Activated T-cell treated with anti-CD3 and anti-CD28 coated beads, Interleukin-2, amount 50 U/mL, for 72 hours (primary cell): Measurements from ENCODE around the gene CYSRT1. TPM values are rescaled to one million over a fixed set of nuclear protein-coding genes. Genes with fewer than 3 reads are reported as not detected.

ENCODE experiments used
- ATAC-seq, 2 donors: fragments of 150-1000 bp; cut with Tn5 transposase; replicated peaks in 1 of 2; 2 replicates each; pipeline ENCODE4 v1.10.0; 2021; ENCODE audit warnings: moderate library complexity in 2 of 2, mild to moderate bottlenecking in 1 of 2
- DNase-seq, 2 donors: peaks; one replicate each; pipeline ENCODE4 v3.0.0; 2021 to 2022; ENCODE audit warnings: mixed read lengths in 1 of 2
- H3K27ac Mint-ChIP-seq: one replicate; pipeline ENCODE4 v1.8.0; 2022; ENCODE audit warnings: mild to moderate bottlenecking, moderate library complexity, mixed read lengths
- H3K27me3 Mint-ChIP-seq: one replicate; pipeline ENCODE4 v1.8.0; 2022; ENCODE audit warnings: low read depth, mixed read lengths
- H3K36me3 Mint-ChIP-seq, 2 donors: one replicate each; pipeline ENCODE4 v1.8.0; 2022; ENCODE audit warnings: mixed read lengths in 2 of 2, mild to moderate bottlenecking in 1 of 2; ENCODE audit not compliant: insufficient read depth in 2 of 2
- H3K4me1 Mint-ChIP-seq: one replicate; pipeline ENCODE4 v1.8.0; 2022; ENCODE audit warnings: low read depth, mixed read lengths
- H3K4me3 Mint-ChIP-seq, 2 donors: one replicate each; pipeline ENCODE4 v1.8.0; 2022; ENCODE audit warnings: mild to moderate bottlenecking in 2 of 2, mixed read lengths in 2 of 2, moderate library complexity in 2 of 2
- H3K9me3 Mint-ChIP-seq, 2 donors: one replicate each; pipeline ENCODE4 v1.8.0; 2022; ENCODE audit warnings: mixed read lengths in 2 of 2
- total RNA-seq, 2 donors: library from RNA; stranded (reverse); gene quantifications; one replicate each; pipeline ENCODE4 v1.2.3, GENCODE V29; 2022

CYSRT1 gene
- total RNA-seq, 2 donors from 2014 or later: 1.0 to 2.0 TPM

DNA sequence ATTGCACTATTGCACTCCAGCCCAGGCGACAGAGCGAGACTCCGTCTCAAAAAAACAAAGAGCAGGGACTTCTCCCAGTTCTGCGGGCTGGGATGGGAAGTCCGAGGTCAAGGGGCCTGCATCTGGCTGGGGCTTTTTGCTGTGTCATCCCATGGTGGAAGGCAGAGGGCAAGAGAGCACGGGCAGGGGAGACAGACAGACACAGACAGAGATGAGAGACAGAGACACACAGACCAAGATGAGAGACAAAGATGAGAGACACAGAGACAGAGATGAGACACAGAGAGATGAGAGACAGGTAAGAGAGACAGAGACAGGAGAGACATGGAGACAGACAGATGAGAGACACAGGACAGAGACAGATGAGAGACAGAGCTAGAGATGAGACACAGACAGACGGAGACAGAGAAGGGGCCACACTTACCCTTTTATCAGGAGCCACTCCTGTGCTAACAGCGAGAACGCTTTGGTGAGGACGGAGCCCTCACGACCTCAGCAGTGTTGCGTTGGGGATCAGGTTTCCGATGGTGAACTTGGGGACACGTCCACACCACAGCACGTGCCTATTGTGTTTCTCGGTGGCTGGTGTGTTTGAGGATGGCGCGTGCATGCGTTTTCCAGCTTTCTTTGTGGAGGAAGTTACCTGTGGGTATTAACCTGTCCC lies 43.7 kb downstream of the CYSRT1 start:
- Mint-ChIP-seq H3K4me1 (peaks cover 19% of the 10 kb centered on the region), H3K36me3 (peaks cover 2 to 8% of the 10 kb centered on the region in 2 donors), H3K9me3 (no peaks in the 10 kb centered on the region), H3K27me3 (no peaks in the 10 kb centered on the region), H3K27ac (no peak overlapping the region), H3K4me3 (no peak overlapping the region)
- no peak for ATAC-seq
- DNase-seq: no peak

- no peak for ATAC-seq
Measured at GRCh38 chr9:137269231-137269772, 44.3 kb downstream of the CYSRT1 start.

GRCh38 chr9:137270929-137271695 lies 46.1 kb downstream of the CYSRT1 start:
- Mint-ChIP-seq H3K4me3 (no peak overlapping the region), H3K27ac (no peak overlapping the region), H3K27me3 (no peaks in the 10 kb centered on the region), H3K9me3 (no peaks in the 10 kb centered on the region), H3K4me1 (peaks cover 19% of the 10 kb centered on the region), H3K36me3 (peaks cover 2 to 8% of the 10 kb centered on the region in 2 donors)
- DNase-seq: no peak
- peak in 1 of 2 donors; percentile 43 for ATAC-seq

More at GRCh38 chr9:137269231-137269772, 44.3 kb downstream of the CYSRT1 start:
- DNase-seq: no peak
- Mint-ChIP-seq H3K9me3 (no peaks in the 10 kb centered on the region), H3K4me3 (no peak overlapping the region), H3K4me1 (peaks cover 19% of the 10 kb centered on the region), H3K27ac (no peak overlapping the region), H3K27me3 (no peaks in the 10 kb centered on the region), H3K36me3 (peaks cover 2 to 8% of the 10 kb centered on the region in 2 donors)

GRCh38 chr9:137271696-137272076 lies 46.7 kb downstream of the CYSRT1 start:
- no peak for DNase-seq
- ATAC-seq: no peak
- H3K9me3 Mint-ChIP-seq: no peaks in the 10 kb centered on the region
- peaks cover 21% of the 10 kb centered on the region for H3K4me1 Mint-ChIP-seq
- no peak overlapping the region for H3K27ac Mint-ChIP-seq
- H3K4me3 Mint-ChIP-seq: no peak overlapping the region
- H3K36me3 Mint-ChIP-seq: peaks cover 2 to 8% of the 10 kb centered on the region in 2 donors
- H3K27me3 Mint-ChIP-seq: no peaks in the 10 kb centered on the region

- Mint-ChIP-seq H3K27me3 (no peaks in the 10 kb centered on the region), H3K36me3 (peaks cover 2 to 8% of the 10 kb centered on the region in 2 donors), H3K27ac (no peak overlapping the region), H3K4me1 (peaks cover 28% of the 10 kb centered on the region), H3K9me3 (no peaks in the 10 kb centered on the region), H3K4me3 (no peak overlapping the region)
- DNase-seq: no peak
- ATAC-seq: no peak
Measured at GRCh38 chr9:137272241-137273094, 47.5 kb downstream of the CYSRT1 start.

GRCh38 chr9:137273095-137273490 lies 48.1 kb downstream of the CYSRT1 start:
- no peak for DNase-seq
- no peak for ATAC-seq
- Mint-ChIP-seq H3K27me3 (no peaks in the 10 kb centered on the region), H3K27ac (no peak overlapping the region), H3K9me3 (no peaks in the 10 kb centered on the region), H3K36me3 (peaks cover 2 to 8% of the 10 kb centered on the region in 2 donors), H3K4me1 (peaks cover 31% of the 10 kb centered on the region), H3K4me3 (no peak overlapping the region)

- no peak for ATAC-seq
- no peaks in the 10 kb centered on the region for H3K9me3 Mint-ChIP-seq
- H3K4me1 Mint-ChIP-seq: peaks cover 31% of the 10 kb centered on the region
- H3K36me3 Mint-ChIP-seq: peaks cover 0 to 8% of the 10 kb centered on the region in 2 donors
- H3K4me3 Mint-ChIP-seq: no peak overlapping the region
- H3K27me3 Mint-ChIP-seq: no peaks in the 10 kb centered on the region
- H3K27ac Mint-ChIP-seq: no peak overlapping the region
- DNase-seq: no peak
Measured at GRCh38 chr9:137273611-137274320, 48.8 kb downstream of the CYSRT1 start.

GRCh38 chr9:137275203-137275587 lies 50.2 kb downstream of the CYSRT1 start:
- Mint-ChIP-seq H3K4me3 (no peak overlapping the region), H3K4me1 (peaks cover 23% of the 10 kb centered on the region), H3K27me3 (no peaks in the 10 kb centered on the region), H3K9me3 (no peaks in the 10 kb centered on the region), H3K27ac (no peak overlapping the region), H3K36me3 (peaks cover 0 to 2% of the 10 kb centered on the region in 2 donors)
- ATAC-seq (no peak), DNase-seq (no peak)

Other genes with a start within 250 kb of the CYSRT1 start
- not detected for gene PTGDS, start 247.7 kb upstream of the CYSRT1 start, total RNA-seq
- not detected for gene LCNL1, start 242.2 kb upstream of the CYSRT1 start, total RNA-seq
- gene PAXX, start 232.8 kb upstream of the CYSRT1 start, total RNA-seq: 10 to 100 TPM; 51.8 to 56.9 TPM
- gene CLIC3, start 228.6 kb upstream of the CYSRT1 start, total RNA-seq: under 1 TPM; 0.43 to 0.65 TPM
- 10 to 100 TPM; 23.9 to 27.5 TPM for gene ABCA2, start 196.9 kb upstream of the CYSRT1 start, total RNA-seq
- gene FUT7, start 193.1 kb upstream of the CYSRT1 start, total RNA-seq: 1 to 10 TPM; 1.6 to 1.8 TPM
- gene NPDC1, start 179.0 kb upstream of the CYSRT1 start, total RNA-seq: 10 to 100 TPM; 27.2 to 28.7 TPM
- under 1 TPM; 0.28 to 0.48 TPM for gene ENTPD2, start 171.1 kb upstream of the CYSRT1 start, total RNA-seq
- 1 to 10 TPM; 6.6 to 8.4 TPM for gene SAPCD2, start 154.6 kb upstream of the CYSRT1 start, total RNA-seq
- gene UAP1L1, start 147.7 kb upstream of the CYSRT1 start, total RNA-seq: 10 to 100 TPM; 13.6 to 14.3 TPM
- gene MAN1B1, start 138.2 kb upstream of the CYSRT1 start, total RNA-seq: 10 to 100 TPM; 40.3 to 45.8 TPM
- 100 to 1,000 TPM; 155 to 158 TPM for gene DPP7, start 110.4 kb upstream of the CYSRT1 start, total RNA-seq
- 1 to 10 TPM in 1 of 2 donors, under 1 TPM in 1; 0.38 to 1.2 TPM for gene GRIN1, start 86.0 kb upstream of the CYSRT1 start, total RNA-seq
- gene LRRC26, start 55.1 kb upstream of the CYSRT1 start, total RNA-seq: not detected
- under 1 TPM; 0.50 to 0.74 TPM for gene TMEM210, start 53.1 kb upstream of the CYSRT1 start, total RNA-seq
- 10 to 100 TPM; 56.9 to 63.5 TPM for gene ANAPC2, start 36.6 kb upstream of the CYSRT1 start, total RNA-seq
- 10 to 100 TPM; 64.1 to 84.5 TPM for gene SSNA1, start 36.5 kb upstream of the CYSRT1 start, total RNA-seq
- gene TPRN, start 24.4 kb upstream of the CYSRT1 start, total RNA-seq: 10 to 100 TPM; 13.3 to 19.9 TPM
- 10 to 100 TPM; 27.4 to 33.3 TPM for gene TMEM203, start 19.5 kb upstream of the CYSRT1 start, total RNA-seq
- 10 to 100 TPM; 43.3 to 50.9 TPM for gene NDOR1, start 19.5 kb upstream of the CYSRT1 start, total RNA-seq
- gene RNF208, start 2.9 kb upstream of the CYSRT1 start, total RNA-seq: 10 to 100 TPM in 1 of 2 donors, 1 to 10 TPM in 1; 6.6 to 10.3 TPM
- gene RNF224, start 2.3 kb downstream of the CYSRT1 start, total RNA-seq: under 1 TPM in 1 of 2 donors, not detected in 1; 0.14 TPM
- under 1 TPM; 0.12 to 0.14 TPM for gene SLC34A3, start 5.7 kb downstream of the CYSRT1 start, total RNA-seq
- gene TUBB4B, start 16.1 kb downstream of the CYSRT1 start, total RNA-seq: 100 to 1,000 TPM; 122 to 128 TPM
- under 1 TPM in 1 of 2 donors, not detected in 1; 0.63 TPM for gene STPG3, start 26.1 kb downstream of the CYSRT1 start, total RNA-seq
- 10 to 100 TPM; 53.1 to 56.6 TPM for gene NELFB, start 30.2 kb downstream of the CYSRT1 start, total RNA-seq
- 1 to 10 TPM; 4.3 to 8.3 TPM for gene TOR4A, start 52.6 kb downstream of the CYSRT1 start, total RNA-seq
- gene NRARP, start 77.1 kb downstream of the CYSRT1 start, total RNA-seq: 1 to 10 TPM; 1.6 to 2.0 TPM
- gene EXD3, start 198.0 kb downstream of the CYSRT1 start, total RNA-seq: 10 to 100 TPM; 23.7 to 26.0 TPM
- 1 to 10 TPM; 1.4 to 1.8 TPM for gene NOXA1, start 198.2 kb downstream of the CYSRT1 start, total RNA-seq
- gene ENTPD8, start 216.2 kb downstream of the CYSRT1 start, total RNA-seq: not detected
- 10 to 100 TPM; 20.0 to 28.5 TPM for gene NSMF, start 234.2 kb downstream of the CYSRT1 start, total RNA-seq